Measurements from ENCODE around the gene P3H2. TPM values are rescaled to one million over a fixed set of nuclear protein-coding genes. Genes with fewer than 3 reads are reported as not detected.

P3H2 gene
- total RNA-seq, 6 experiments from 2014 or later, result 37.6 to 43.2 (median 39.5) TPM

DNA sequence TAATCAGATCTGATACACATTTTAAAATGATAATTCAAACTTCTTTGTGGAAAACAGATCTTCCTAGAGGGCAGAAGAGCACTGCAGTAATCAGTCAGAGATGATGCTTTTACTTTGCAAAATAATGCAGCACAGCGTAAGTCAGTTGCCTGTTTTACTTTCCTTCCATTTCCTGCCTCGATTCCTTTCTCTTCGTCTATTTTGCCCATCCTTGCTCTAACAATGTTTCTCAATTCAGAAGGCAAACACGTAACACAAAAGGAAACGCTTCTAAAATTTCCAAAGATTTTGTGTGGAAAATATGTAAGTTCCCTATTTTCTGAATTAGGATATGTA, 119.9 kb downstream of the P3H2 start:
- peaks cover 45% of the 10 kb centered on the region for H3K4me1 Mint-ChIP-seq (ENCODE audit: low read depth)
- no peaks in the 10 kb centered on the region for H3K9me3 Mint-ChIP-seq
- TF ChIP-seq, protein P1, sequence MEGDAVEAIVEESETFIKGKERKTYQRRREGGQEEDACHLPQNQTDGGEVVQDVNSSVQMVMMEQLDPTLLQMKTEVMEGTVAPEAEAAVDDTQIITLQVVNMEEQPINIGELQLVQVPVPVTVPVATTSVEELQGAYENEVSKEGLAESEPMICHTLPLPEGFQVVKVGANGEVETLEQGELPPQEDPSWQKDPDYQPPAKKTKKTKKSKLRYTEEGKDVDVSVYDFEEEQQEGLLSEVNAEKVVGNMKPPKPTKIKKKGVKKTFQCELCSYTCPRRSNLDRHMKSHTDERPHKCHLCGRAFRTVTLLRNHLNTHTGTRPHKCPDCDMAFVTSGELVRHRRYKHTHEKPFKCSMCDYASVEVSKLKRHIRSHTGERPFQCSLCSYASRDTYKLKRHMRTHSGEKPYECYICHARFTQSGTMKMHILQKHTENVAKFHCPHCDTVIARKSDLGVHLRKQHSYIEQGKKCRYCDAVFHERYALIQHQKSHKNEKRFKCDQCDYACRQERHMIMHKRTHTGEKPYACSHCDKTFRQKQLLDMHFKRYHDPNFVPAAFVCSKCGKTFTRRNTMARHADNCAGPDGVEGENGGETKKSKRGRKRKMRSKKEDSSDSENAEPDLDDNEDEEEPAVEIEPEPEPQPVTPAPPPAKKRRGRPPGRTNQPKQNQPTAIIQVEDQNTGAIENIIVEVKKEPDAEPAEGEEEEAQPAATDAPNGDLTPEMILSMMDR (IDR thresholded peaks at IDR 0.05), result no peak
- H3K4me3 Mint-ChIP-seq, result no peak overlapping the region
- H3K27me3 Mint-ChIP-seq (ENCODE audit: insufficient read depth), result no peaks in the 10 kb centered on the region; the same call in 1 of the 2 replicates
- no peak for DNase-seq
- H3K36me3 Mint-ChIP-seq (ENCODE audit: low read depth), result no peaks in the 10 kb centered on the region
- H3K27ac Mint-ChIP-seq, result no peak overlapping the region

DNA sequence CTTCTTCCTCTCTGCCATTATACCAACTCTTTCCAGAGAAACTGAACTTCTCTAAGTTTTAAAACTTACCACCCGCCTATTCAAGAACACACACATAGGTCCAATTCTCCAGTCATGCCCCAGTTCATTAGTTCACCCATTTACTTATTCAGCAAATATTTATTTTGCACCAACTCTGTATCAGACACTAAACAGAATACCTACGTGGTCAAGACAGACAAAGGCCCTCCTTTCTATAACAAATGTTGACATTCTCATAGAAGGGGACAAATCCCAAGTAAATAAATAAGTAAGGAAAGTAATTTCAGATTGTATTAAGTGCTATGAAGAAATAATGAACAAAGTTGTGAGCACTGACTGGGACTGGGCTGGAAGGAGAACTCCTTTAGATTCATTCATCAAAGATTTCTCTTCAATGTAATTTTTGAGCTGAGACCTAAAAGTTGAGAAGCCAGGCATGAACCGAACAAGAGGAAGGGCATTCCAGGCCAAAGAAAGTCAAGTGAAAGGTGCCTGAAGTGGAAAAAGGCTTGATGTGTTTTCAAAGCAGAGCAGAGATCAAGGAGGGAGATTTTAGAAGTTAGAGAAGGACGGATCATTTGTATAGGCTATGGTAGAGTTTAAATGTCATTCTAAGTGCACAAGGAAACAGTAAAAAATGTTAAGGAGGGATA, 120.4 kb downstream of the P3H2 start:
- Mint-ChIP-seq H3K27ac (no peak overlapping the region), H3K9me3 (no peaks in the 10 kb centered on the region), H3K4me3 (no peak overlapping the region)

DNA sequence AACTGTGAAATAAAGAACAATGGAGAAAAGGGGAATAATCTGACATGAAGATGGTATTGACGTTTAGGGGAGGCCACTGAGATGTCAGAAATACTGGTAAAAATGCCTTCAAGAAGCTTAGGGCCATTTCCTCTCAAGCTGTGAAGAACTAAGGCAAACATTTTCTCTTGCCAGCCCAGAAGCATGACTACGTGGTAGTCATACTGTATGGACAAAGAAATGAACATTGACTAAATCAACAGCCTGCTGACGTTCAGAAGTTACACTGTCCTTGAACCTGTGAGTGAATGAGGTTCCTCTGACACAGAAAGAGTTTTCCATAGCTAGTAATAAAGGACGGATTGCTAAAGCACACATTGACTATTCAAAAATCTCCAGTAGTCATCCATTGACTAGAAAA, 121.0 kb downstream of the P3H2 start:
- no peak overlapping the region for H3K4me3 Mint-ChIP-seq
- H3K36me3 Mint-ChIP-seq (ENCODE audit: low read depth), result no peaks in the 10 kb centered on the region
- no peaks in the 10 kb centered on the region for H3K9me3 Mint-ChIP-seq
- no peaks in the 10 kb centered on the region; the same call in 1 of the 2 replicates for H3K27me3 Mint-ChIP-seq (ENCODE audit: insufficient read depth)
- DNase-seq, result no peak
- TF ChIP-seq, protein P1 (IDR thresholded peaks at IDR 0.05), result no peak
- H3K4me1 Mint-ChIP-seq (ENCODE audit: low read depth), result peaks cover 34% of the 10 kb centered on the region
- no peak overlapping the region for H3K27ac Mint-ChIP-seq

More for the DNA sequence above, 120.4 kb downstream of the P3H2 start:
- Mint-ChIP-seq H3K36me3 (ENCODE audit: low read depth) (no peaks in the 10 kb centered on the region), H3K4me1 (ENCODE audit: low read depth) (peaks cover 40% of the 10 kb centered on the region), H3K27me3 (ENCODE audit: insufficient read depth) (no peaks in the 10 kb centered on the region; the same call in 1 of the 2 replicates)
- DNase-seq, result no peak
- TF ChIP-seq, protein P1 (IDR thresholded peaks at IDR 0.05), result no peak

DNA sequence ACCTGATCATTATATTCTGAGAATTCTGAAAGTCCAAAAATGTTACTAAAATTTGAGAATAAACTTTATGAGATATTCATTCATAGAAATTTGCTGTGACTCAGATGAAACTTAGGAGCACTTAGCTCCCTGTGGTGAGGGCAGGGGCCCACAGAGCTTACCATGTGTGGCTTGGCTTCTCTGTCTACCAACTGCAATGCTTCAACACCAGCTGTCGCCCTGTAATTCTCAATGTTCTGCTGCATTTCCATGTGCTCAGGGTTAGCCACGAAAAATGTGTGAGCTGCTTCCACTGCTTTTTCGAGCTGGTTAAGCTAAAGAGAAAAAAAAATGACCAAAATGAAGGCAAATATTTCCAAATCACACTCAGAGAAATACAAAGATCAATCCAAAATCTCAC, 125.6 kb downstream of the P3H2 start:
- peaks cover 9% of the 10 kb centered on the region; the same call in 1 of the 2 replicates for H3K4me1 Mint-ChIP-seq (ENCODE audit: low read depth)
- no peak overlapping the region for H3K27ac Mint-ChIP-seq
- H3K36me3 Mint-ChIP-seq (ENCODE audit: low read depth), result no peaks in the 10 kb centered on the region
- H3K4me3 Mint-ChIP-seq, result no peak overlapping the region
- no peaks in the 10 kb centered on the region; the same call in 1 of the 2 replicates for H3K27me3 Mint-ChIP-seq (ENCODE audit: insufficient read depth)
- TF ChIP-seq, protein P1 (IDR thresholded peaks at IDR 0.05), result no peak
- H3K9me3 Mint-ChIP-seq, result no peaks in the 10 kb centered on the region
- DNase-seq, result no peak

DNA sequence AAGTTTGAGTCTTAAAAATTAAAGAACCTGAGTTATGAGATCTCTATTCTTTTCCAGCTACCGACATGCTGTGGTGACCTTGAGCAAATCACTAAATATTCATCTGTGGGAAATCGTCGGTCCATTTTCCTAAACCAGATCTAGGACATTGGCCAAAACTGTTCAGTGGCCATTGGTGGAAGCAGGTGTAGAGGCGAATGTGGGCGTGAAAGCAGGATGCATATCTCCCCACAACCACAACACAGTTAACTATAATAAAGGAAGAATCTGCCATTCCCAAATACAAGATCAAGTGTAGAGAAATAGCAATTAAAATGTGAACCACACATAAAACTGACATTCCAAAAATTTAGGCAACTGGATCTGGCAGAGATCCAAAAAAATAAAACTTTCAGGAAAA, 129.9 kb downstream of the P3H2 start:
- H3K27me3 Mint-ChIP-seq (ENCODE audit: insufficient read depth), result no peaks in the 10 kb centered on the region
- H3K4me1 Mint-ChIP-seq (ENCODE audit: low read depth), result peaks cover 11% of the 10 kb centered on the region
- H3K9me3 Mint-ChIP-seq, result no peaks in the 10 kb centered on the region
- DNase-seq, result no peak
- TF ChIP-seq, protein P1 (IDR thresholded peaks at IDR 0.05), result no peak
- H3K4me3 Mint-ChIP-seq, result no peak overlapping the region
- peaks cover 10% of the 10 kb centered on the region for H3K36me3 Mint-ChIP-seq (ENCODE audit: low read depth)
- H3K27ac Mint-ChIP-seq, result no peak overlapping the region

Data from HFFc6 (cell line).